Measurements from ENCODE around the gene SCFD2.

- TF ChIP-seq, protein P1, sequence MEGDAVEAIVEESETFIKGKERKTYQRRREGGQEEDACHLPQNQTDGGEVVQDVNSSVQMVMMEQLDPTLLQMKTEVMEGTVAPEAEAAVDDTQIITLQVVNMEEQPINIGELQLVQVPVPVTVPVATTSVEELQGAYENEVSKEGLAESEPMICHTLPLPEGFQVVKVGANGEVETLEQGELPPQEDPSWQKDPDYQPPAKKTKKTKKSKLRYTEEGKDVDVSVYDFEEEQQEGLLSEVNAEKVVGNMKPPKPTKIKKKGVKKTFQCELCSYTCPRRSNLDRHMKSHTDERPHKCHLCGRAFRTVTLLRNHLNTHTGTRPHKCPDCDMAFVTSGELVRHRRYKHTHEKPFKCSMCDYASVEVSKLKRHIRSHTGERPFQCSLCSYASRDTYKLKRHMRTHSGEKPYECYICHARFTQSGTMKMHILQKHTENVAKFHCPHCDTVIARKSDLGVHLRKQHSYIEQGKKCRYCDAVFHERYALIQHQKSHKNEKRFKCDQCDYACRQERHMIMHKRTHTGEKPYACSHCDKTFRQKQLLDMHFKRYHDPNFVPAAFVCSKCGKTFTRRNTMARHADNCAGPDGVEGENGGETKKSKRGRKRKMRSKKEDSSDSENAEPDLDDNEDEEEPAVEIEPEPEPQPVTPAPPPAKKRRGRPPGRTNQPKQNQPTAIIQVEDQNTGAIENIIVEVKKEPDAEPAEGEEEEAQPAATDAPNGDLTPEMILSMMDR (IDR thresholded peaks at IDR 0.05; ENCODE audit: low read depth, low read length) = no peak
- TF ChIP-seq EZH2phosphoT487 (IDR thresholded peaks at IDR 0.05; ENCODE audit: low read depth) = no peak
Observed at GRCh38 chr4:52962721-52963120, 403.1 kb downstream of the SCFD2 start.
